CD1c-positive myeloid dendritic cell (primary cell): ENCODE data around the gene RABEP2.
"Not testable (repeated sequence)": the region's sequence is repeated elsewhere in the genome, so short reads cannot be mapped to it uniquely, and the experiment has no call there.

Source experiments
- DNase-seq: peaks from one replicate; pipeline ENCODE4 v3.0.0-alpha.2; 2016; ENCODE audit errors: extremely low spot score

RABEP2 gene

DNA sequence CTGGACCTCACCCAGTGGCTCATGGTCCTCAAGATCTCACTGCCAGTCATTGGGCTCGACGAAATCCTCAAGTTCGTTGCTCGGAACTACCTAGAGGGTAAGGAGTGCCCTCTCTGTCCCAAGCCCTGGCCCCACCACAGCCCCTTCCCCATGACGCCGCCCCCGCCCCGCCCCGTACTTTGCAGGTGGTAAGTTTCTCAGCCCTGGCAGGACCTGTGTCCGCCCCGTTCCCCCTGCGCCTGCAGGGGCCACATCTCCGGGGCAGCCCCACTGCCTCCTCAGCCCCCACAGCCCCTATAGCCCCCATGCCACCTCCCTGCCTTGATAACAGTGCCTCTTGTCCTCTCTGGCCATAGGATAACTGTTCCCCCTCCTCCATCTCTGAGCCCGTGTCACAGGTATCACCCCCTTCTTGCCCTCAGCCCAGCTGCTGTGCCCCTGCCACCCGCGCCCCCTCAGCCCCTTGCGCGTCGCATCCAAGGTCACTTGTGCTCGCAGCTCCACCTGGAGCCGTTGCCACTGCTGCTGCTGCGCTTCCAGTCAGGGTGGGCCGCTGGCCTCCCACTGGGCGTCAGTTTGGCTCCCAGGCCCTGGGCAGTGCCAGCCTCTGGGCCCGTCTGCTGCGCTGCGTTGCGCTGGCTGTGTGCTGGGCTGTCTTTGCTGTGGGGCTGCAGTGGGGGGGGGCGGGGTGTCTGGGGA lies 21.5 kb downstream of the RABEP2 start:
- DNase-seq, result no peak

DNA sequence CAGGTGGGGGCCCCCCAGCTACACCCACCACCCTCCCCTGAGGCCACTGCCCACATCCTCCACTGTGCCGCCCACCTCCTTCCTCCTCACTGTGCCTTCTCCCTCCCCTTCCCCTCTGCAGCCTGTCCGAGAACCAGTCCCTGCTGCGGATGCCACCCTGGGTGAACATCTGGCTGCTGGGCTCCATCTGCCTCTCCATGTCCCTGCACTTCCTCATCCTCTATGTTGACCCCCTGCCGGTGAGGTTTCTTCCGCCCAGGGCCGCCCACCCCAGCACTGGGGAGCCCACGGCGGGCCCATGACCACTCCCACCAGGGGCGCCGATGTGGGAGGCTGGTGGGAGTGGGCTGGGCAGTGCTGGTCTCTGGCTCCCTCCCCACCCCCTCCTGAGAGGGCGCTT lies 22.1 kb downstream of the RABEP2 start:
- DNase-seq, result no peak

DNA sequence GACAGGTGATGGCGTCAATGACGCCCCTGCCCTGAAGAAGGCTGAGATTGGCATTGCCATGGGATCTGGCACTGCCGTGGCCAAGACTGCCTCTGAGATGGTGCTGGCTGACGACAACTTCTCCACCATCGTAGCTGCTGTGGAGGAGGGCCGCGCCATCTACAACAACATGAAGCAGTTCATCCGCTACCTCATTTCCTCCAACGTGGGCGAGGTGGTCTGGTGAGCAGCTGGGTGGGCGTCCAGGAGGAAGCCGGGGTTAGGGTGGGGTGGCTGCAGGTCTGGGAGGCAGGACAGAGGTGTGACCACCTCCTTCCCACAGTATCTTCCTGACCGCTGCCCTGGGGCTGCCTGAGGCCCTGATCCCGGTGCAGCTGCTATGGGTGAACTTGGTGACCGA lies 23.2 kb downstream of the RABEP2 start:
- DNase-seq, result peak; percentile 3

DNA sequence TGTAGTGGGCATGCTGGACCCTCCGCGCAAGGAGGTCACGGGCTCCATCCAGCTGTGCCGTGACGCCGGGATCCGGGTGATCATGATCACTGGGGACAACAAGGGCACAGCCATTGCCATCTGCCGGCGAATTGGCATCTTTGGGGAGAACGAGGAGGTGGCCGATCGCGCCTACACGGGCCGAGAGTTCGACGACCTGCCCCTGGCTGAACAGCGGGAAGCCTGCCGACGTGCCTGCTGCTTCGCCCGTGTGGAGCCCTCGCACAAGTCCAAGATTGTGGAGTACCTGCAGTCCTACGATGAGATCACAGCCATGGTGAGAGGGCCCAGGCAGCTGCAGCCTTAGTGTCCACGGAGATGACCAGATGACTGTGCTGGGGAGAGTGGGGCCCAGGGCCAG lies 24.4 kb downstream of the RABEP2 start:
- no peak for DNase-seq

DNA sequence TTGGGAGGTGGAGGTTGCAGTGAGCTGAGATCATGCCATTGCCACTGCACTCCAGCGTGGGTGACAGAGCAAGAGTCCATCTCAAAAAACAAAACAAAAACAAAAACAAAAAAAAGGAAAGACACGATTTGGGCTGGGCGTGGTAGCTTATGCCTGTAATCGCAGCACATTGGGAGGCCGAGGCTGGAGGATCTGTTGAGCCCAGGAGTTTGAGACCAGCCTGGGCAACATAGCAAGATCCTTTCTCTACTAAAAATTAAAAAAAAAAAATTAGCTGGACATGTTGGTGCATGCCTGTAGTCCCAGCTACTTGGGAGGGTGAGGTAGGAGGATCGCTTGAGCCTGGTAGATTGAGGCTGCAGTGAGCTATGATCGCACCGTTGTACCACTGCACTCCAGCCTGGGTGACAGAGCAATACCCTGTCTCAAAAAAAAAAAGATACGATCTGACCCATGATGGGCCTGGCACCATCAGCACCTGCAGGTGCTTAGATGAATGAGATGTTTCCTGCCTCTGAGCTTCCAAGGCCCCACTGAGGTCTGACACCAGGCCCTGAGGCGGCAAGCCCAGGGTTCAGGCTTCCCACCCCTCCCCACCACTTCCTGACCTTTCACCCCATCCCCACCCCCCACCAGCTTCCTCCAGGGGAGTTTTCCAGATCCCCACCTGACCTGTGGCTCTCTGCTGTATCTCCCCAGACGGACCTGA lies 25.0 kb downstream of the RABEP2 start:
- DNase-seq, result no peak

DNA sequence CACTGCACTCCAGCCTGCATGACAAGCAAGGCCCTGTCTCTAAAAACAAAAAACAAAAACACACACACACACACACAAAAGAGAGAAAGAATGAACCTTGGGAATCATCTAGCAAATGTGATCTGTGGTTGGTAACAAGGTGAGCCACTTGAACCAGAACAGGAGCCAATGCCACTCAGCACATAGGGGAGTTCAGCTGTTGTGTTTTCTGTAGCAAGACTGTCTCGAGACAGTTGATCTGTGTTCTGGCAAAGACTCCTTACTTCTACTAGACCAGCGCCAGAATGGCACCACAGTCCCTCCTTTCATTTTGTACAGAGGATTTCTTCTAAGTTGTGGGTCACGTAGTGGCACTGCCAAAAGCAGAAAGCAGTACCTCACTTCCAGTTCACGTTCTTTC lies 26.1 kb downstream of the RABEP2 start:
- no peak for DNase-seq

DNA sequence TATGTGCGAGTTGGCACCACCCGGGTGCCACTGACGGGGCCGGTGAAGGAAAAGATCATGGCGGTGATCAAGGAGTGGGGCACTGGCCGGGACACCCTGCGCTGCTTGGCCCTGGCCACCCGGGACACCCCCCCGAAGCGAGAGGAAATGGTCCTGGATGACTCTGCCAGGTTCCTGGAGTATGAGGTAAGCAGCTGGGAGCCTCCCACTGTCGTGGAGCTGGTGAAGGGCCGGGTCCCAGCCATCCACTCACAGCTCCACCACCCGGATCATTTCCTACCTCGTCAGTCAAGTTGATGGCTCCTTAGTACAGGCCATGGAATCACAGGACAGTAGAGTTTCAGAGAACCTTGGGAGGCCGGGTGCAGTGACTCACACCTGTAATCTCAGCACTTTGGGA lies 26.8 kb downstream of the RABEP2 start:
- no peak for DNase-seq

DNA sequence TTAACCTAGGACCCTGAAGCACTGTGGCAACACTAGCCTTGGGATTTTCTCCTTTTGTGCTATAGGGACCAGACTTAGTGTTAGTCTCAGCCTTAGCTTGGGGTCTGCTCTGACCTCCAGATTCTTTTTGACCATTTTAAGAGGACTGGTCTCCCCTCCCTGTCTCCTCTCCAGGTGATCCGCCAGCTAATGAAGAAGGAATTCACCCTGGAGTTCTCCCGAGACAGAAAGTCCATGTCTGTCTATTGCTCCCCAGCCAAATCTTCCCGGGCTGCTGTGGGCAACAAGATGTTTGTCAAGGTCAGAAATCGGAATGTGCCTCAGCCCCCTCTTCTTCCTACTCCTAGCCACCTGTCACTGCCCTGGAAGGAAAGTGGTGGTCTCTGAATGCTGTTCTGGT lies 27.2 kb downstream of the RABEP2 start:
- DNase-seq, result no peak

DNA sequence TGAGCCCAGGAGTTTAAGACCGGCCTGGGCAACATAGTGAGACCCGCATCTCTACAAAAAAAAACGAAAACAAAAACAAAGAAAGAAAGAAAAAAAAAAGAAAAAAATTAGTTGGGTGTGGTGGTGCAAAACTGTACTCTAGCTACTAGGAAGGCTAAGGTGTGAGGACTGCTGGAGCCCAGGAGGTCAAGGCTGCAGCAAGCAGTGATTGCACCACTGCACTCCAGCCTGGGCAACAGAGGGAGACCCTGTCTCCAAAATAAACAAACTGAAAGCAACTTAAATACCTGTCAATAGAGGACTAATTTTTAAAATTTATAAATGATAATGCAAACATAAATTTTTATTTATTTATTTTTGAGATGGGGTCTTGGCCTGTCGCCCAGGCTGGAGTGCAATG lies 29.4 kb downstream of the RABEP2 start:
- no peak for DNase-seq

DNA sequence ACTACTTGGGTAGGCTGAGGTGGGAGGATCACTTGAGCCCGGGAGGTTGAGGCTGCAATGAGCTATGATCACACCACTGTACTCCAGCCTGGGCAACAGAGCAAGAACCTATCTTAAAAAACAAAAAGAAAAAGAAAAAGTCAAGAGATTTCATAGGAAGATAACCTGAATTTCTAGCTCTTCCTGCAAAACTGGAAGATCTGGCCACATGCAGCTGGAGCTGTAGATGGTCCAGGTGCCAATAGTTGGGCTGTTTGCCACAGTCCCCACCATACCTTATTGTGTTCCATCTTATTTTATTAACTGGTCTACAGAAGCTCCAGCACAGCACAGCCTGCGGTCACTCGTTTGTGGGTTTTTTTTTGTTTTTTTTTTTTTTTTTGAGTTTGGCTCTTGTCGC lies 31.7 kb downstream of the RABEP2 start:
- DNase-seq, result no peak

DNA sequence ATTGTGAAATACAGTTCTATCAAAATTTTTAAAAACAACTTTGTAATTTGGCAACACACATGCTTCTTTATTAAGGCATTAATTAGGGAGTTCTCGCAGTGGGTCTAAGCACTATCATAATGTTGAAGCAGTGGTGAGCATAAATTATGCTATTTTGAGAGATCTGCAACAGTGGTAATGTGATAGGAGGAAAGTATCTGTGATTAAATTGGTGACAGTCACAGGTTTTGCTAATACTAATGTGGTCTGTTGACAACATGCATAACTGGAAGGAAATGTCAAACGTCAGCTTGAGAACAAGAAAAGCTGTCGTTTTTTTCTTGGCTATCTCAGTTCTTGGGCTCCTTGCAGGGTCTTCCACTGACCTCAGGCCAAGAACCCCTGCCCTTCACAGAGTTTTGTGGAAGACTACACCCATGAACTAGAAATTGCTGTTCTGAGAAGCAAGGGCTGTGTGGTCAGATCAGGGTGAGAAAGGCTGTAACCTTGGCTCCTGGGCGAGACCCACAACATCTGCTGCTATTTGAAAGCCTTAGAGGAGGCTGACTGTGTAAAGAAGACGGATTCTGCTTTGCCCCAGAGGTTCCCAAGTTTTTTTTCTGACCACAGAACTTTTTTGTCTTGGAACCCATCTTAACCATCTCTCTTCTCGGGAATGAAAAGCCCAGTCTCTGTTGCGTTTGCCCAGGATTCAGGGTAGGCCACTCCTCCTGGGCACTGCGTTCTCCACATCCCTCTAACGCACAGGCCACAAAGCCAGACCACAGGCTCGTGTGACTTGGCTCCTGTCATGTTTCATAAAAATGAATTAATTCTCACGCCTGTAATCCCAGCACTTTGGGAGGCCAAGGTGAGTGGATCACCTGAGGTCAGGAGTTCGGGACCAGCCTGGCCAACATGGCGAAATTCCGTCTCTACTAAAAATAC lies 32.8 kb downstream of the RABEP2 start:
- DNase-seq, result no peak

DNA sequence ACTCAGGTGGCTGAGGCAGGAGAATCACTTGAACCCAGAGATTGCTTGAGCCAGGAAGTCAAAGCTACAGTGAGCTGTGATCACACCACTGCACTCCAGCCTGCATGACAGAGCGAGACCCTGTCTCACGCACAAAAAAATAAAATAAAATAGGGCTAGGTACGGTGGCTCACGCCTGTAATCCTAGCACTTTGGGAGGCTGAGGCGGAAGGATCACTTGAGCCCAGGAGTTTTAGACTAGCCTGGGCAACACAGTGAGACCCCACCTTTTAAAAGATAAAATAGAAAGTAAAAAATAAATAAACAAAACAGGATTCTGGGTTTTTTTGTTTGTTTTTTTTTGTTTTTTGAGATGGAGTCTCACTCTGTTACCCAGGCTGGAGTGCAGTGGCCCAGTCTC lies 34.7 kb downstream of the RABEP2 start:
- not testable (repeated sequence) for DNase-seq

DNA sequence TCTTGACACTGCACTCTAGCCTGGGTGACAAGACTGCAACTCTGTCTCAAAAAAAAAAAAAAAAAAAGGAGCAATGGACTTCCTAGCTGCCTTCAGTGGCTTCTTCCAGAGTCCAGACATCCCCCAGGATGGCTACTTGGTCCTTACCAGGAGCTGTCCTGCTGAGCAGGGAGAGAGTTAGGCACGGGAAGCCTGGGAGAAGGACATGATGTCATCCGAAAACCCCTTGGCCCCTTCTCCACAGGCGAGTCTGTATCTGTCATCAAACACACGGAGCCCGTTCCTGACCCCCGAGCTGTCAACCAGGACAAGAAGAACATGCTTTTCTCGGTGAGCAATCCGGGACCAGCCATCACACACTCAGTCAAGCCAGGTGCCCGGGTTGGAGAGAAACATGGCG lies 38.1 kb downstream of the RABEP2 start:
- DNase-seq, result no peak

DNA sequence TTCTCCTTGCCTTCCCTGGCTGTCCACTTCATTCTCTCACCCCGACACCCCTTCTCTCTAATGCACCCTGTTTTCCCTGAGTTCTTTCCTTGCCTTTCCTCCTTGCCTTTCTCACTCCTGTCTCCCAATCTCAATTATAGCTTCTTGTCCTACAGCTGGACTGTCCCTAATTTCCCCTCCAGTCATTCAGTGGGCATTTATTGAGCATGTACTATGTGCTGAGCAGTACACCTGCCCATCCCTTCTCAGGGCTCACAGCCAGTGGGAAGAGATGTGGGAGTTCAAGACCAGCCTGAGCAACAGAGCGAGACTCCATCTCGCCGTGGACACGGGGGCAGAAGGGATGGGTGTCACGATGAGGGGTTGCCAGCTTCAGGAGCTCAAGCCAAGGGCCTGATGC lies 41.0 kb downstream of the RABEP2 start:
- no peak for DNase-seq

DNA sequence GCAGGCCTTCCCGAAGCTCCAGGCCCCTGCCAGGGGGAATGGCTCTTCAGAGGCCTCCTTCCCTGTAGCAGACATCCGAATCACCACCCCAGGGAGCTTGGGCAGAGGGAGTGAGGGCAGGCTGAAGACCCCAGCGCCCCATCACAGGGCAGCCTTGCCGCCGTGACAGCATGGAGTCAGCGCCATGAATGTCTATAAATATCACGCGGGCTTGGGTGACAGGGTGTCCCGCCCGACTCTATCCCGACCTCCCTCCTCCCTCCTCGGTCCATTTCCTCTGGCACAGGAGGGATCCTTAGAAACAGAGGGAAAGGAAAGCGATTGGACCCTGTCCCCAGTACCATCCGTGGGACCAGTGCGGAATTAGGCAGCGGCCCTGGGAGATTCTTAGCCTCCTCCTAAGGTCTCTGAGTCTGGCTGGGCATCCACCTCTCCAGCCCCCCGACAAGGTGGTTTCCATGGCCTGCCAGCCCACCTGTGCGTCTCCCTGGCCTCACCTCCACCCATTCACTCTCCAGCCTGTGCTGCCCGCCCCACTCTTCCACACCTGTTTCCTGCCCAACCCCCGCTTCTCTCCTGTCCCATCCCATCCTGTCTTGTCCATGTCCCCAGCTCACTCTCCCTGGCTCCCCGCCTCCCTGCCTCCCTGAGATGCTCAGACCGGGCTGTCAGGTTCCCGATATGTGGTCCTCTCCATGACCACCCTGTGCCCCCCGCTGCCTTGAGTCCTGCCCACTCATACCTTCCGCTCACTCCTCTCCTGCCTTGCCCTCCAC lies 41.6 kb downstream of the RABEP2 start:
- no peak for DNase-seq

DNA sequence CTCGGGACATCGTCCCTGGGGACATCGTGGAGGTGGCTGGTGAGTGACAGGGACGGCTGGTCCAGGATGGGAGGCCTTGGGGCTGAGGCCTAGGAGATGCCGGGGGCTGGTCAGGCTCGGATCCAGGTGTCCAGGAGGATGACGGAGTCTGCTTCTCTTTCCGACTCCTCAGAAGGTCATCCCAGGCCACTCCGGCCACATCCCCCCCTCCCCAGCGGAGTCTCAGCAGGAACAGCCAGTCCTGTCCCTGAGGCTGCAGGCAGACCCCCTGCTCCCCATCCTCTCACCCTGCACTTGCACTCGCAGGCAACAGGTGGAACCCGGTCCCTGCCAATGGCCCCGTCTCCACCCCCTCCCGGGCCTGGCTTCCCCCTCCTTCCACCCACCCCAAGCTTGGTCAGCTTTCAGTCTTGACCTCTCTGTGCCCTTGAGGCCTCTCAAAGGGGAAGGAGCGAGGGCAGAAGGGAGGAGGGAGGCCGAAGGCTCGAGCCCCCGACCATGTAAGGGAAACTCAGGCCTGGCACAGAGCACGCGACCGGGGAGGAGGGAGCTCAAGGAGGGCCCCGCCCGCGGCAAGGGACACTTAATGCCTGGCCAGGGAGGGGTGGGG lies 42.4 kb downstream of the RABEP2 start:
- no peak for DNase-seq

DNA sequence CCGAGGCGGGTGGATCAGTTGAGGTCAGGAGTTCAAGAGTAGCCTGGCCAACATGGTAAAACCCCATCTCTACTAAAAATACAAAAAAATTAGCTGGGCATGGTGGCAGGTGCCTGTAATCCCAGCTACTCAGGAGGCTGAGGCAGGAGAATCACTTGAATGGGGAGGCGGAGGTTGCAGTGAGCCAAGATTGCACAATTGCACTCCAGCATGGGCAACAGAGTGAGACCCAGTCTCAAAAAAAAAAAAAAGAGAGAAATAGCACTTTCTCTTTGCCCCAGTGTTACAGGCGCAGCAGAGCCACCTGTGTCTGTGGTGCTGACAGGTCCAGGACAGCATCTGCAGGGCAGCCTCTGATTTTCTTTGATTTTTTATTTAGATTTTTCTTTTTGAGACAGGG lies 43.5 kb downstream of the RABEP2 start:
- not testable (repeated sequence) for DNase-seq

DNA sequence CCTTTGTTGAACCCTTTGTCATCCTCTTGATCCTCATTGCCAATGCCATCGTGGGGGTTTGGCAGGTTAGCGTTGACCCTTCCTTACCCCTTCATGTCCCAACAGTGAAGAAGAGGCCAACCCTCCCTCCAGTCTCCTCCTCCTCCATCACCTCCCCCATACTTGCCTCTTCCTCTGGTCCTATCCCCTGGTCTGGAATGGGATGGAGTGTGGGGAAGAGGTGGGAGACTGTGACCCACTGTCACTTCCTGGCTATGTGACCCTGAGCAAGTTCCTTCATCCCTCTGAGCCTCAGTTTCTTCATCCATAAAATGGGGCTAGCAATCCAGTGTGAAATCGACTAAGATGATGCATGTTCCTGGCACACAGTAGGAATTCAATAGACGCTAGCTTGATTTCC lies 44.1 kb downstream of the RABEP2 start:
- DNase-seq, result no peak

DNA sequence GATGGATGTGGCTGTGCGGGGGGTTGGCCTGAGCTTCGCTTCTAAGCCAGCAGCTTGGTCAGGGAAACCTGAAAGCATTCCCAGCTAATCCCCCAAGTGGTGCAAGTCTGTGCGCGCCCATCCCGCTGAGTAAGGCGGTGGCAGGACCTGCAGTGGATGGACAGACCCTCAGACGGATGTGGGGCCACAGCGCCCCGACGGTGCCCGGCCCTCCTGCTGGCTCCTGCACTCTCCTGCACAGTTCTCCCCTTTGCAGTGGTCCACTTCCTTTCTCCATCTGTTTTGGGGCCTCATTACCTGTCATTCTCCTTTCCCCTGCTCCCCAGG lies 44.5 kb downstream of the RABEP2 start:
- DNase-seq, result no peak

DNA sequence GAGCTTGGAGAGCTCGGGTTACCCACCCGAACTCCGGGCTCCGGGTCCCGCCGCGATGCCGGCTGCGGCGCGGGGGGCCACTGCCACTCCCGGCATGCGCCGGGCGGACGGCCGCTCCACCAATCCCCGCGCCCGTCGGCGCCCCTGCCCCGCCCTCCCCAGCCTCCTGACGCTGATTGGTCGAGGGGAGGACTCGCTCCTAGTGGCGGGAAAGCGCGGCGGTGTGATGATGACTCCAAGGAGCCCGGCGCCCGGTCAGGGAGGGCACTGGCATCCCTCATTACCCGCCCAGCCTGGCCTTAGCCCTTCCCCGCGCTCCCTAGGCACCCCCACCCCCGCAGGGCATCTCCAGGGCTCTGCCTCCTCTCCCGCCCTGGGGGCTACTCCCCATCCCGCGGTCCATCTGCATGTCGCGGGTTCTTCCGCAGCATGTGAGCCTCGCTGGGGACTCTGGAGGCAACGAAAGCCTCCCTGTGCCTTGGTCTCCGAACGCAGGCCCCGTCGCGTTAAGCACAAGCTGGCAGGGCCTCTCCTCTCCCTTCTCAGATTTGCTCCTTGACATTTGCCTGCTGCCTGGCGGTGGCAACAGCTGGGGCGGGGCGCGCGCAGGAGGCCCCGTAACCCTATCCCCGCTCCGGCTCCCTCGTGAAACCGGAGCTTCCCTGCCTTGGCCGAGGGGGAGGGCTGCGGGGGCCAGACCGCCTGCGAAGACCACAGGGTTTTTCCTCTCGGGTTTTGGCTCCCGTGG lies 45.0 kb downstream of the RABEP2 start:
- DNase-seq, result peak; percentile 93
